HG03439 (cell line): ENCODE results near the gene TGFA.

Experiments
- ATAC-seq: cut with Tn5 transposase; IDR thresholded peaks from one replicate; pipeline ENCODE4 v1.9.1; 2021; ENCODE audit warnings: mild to moderate bottlenecking, moderate library complexity; ENCODE audit not compliant: unreplicated experiment

TGFA gene

DNA sequence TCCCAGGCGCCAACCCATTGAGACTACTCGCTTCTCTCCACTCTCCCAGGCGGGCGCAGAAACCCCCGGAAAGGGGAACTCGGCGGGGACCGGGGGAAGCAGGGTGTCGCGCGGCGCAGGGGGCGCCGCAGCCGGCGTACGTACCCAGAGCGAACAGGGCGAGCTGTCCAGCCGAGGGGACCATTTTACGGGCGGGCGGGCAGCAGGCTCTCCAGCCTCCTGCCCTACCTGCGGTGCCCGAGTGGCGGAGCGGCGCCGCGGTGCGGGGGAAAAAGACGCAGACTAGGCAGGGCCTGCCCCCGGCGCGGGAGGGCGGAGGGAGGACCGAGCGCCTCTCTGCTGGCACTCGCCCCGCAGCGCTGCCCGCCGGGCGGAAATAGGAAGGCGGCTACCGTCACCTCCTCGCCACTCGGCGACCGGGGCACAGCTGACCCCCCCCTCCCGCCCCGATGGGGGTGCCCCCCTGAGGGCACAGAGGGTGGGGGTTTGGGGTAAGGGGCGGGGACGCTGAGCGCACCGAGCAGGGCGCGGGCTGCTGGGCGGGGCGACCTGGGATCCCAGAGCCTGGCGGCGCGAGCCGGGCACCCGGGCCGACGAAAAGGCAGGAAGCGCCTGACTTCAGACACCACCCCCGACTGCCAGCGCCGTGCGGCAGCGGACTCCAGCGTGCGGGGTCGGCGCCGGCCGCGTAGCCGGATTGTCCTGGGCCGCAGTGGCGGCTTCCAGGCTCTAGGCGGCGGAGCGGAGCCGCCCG, at the start of gene TGFA:
Gene TGFA, minus strand, starts transcription at position 243 of the 754 bp plus-strand sequence. Its CDS starts 59 bp downstream, at position 184.
- ATAC-seq, result peak; percentile 65

- no peak for ATAC-seq
Observed at GRCh38 chr2:70603066-70603465, 49.4 kb upstream of the TGFA start.

GRCh38 chr2:70598197-70598596, 44.6 kb upstream of the TGFA start:
- no peak for ATAC-seq

DNA sequence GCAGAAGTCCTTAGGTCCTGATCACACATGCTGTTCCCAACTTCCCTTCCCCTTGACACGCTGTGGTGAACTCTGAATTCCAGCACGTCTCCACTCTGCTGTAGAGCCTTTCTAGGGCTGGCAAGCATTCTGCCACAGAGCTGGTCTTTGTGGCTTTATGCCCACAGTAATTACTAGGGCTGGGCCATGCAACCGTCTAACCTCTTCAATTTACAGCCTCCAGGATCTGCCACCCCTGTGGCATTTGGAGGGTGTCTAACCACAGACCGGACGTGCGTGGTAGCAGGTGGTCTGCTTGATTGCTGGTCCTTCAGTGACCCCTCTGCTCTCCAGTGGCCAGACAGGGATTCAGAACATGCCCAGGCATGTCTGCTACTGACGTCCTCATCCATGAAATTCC, 43.1 kb upstream of the TGFA start:
- no peak for ATAC-seq

DNA sequence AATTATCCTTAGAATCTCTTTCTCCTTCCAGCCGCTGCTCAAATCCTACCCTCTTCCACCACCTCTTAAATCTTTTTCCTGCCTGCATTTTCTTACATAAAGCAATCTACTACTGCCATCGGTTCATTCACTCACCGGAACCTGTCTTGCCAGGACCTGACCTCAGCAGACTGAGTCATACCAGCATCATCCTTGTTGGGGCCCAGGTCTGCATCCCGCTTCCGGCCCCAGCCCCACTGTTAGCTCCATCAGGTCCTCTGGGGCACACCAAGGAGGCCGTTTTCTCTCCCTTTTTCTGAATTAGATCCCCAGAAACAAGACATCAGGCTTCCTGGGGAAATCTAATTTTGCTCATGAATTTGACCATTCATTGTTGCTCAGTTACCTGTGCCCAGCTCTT, 42.7 kb upstream of the TGFA start:
- ATAC-seq, result no peak

DNA sequence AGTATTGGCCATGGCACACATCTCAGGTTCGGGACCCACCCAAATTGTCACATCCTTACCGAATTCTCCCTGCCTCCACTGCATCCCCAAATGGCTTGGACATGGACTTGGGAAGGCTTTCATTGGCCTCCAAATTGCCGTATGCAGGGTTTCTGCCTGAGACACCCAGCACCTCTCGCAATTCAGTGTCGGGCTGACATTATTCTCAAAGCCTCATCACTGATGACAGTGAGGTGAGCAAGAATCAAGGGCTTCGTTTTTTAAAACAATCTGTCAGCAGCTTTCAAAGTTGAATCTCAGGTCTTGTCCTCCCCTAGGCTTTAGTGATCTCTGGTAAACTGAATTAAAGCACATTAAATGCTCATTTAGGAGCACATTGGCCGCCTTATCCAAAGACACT, 29.5 kb upstream of the TGFA start:
- ATAC-seq, result no peak

GRCh38 chr2:70580352-70580751, 26.7 kb upstream of the TGFA start:
- no peak for ATAC-seq

DNA sequence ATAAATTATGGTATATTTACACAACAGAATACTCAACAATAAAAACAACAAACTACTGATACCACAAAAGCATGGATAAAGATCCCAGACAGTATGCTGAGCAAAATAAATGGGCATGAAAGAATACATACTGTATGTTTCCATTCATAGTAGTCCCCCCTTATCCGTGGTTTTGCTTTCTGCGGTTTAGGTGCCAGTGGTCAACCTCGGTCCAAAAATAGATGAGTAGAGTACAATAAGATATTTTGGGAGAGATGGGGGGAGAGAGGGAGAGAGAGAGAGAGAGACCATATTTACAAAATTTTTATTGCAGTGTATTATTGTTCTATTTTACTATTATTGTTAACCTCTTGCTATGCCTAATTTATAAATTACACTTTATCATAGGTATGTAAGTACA, 21.0 kb upstream of the TGFA start:
- no peak for ATAC-seq

- no peak for ATAC-seq
Observed at GRCh38 chr2:70574109-70574508, 20.5 kb upstream of the TGFA start.

DNA sequence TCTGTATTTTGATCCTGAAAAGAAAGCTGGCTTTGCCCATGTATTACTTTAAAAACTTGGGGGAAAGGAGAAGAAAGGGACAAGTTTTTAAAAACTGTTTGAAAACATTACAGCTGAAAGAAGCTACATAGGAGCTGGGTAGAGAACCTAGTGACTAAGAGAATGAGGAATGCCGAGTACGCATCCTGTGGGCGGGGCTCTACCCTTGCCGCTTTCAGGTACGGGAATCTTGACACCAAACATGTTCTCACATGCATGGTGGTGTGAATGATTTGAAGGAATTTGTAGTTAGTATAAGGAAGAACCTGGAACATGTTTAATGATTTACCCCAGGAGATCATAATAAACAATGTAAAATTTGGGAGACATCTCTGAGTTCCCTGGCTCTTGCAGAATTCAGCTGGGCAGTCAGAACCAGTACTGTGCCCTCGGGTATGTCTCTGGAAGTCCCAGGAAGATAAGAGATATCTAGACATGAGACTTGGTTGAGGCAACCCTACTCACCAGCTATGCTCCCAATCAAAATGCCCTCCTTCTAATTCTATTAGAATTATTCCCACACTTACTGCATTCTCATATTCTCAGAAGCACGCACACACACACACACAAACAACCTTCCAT, 16.5 kb upstream of the TGFA start:
- ATAC-seq, result no peak

GRCh38 chr2:70569559-70569958, 15.9 kb upstream of the TGFA start:
- no peak for ATAC-seq

GRCh38 chr2:70566906-70567305, 13.3 kb upstream of the TGFA start:
- no peak for ATAC-seq

DNA sequence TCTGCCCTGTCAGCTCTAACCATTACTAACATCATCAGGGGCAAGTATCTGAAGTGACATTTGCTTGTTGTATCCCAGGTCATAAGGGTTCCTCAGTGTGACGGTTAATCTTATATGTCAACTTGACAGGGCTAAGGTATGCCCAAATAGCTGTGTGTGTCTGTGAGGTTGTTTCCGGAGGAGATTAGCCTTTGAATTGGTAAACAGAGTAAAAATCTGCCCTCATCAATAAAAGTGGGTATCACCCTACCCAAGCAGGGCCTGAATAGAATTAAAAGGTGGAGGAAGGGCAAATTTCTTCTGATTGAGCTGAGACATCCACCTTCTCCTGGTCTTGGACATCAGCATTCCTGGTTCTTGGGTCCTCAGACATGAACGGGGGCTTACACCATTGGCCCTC, 12.8 kb upstream of the TGFA start:
- ATAC-seq, result no peak

GRCh38 chr2:70565039-70565731, 11.6 kb upstream of the TGFA start:
- ATAC-seq, result no peak

GRCh38 chr2:70561893-70562292, 8.3 kb upstream of the TGFA start:
- no peak for ATAC-seq

DNA sequence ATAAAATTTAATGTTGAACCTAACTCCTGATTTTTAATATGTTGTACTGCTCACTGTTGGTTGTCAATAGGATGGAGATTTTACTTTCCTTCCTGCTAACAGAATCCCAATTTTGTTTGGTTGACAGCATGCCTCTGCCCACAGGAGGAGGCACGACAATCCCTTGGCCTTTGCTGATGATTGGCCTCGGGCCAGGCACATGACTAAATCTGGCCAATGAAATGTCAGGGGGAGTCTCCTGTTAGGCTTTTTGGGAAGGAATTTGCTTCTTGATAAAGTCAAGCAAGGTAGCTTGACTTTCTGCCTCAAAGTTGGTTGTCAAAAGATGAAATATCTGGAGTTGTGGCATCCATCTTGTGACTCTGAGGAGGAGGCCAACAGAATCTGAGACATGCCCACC, 6.8 kb upstream of the TGFA start:
- no peak for ATAC-seq

GRCh38 chr2:70560040-70560439, 6.4 kb upstream of the TGFA start:
- ATAC-seq, result no peak

GRCh38 chr2:70558195-70558808, 4.7 kb upstream of the TGFA start:
- no peak for ATAC-seq

GRCh38 chr2:70557171-70557838, 3.7 kb upstream of the TGFA start:
- no peak for ATAC-seq

- no peak for ATAC-seq
Observed at GRCh38 chr2:70556608-70557007, 3.0 kb upstream of the TGFA start.

DNA sequence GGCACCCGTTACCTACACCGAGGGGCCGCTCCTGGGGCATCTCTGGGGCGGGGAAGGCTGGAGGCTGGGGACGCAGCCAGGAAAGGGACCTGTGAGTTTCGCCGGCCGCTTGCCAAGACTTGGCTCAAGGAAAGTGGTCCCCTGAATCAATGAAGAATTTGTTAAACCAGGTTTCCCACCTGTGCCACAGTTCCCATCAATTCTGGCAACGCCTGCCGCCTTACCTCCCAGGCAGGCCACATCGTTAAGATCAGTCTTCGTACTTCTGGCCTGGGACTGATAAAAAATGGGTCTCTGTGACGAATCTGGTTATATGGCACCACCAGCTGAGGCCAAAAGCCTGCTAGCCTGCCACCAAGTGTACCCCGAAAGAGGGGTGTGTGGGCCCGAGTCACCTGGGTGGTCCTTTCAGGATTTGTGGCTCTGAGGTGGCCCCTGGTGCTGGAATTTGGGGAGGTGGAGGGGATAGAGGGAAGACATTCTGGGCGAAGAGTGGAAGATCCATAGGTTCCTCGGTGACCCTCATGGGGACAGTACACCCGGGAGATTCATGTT, 789 bp upstream of the TGFA start:
- no peak for ATAC-seq
